ENCODE results near the gene CRTC3.
"Not testable (repeated sequence)": the region's sequence is repeated elsewhere in the genome, so short reads cannot be mapped to it uniquely, and the experiment has no call there.

Gene CRTC3, protein sequence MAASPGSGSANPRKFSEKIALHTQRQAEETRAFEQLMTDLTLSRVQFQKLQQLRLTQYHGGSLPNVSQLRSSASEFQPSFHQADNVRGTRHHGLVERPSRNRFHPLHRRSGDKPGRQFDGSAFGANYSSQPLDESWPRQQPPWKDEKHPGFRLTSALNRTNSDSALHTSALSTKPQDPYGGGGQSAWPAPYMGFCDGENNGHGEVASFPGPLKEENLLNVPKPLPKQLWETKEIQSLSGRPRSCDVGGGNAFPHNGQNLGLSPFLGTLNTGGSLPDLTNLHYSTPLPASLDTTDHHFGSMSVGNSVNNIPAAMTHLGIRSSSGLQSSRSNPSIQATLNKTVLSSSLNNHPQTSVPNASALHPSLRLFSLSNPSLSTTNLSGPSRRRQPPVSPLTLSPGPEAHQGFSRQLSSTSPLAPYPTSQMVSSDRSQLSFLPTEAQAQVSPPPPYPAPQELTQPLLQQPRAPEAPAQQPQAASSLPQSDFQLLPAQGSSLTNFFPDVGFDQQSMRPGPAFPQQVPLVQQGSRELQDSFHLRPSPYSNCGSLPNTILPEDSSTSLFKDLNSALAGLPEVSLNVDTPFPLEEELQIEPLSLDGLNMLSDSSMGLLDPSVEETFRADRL

DNA sequence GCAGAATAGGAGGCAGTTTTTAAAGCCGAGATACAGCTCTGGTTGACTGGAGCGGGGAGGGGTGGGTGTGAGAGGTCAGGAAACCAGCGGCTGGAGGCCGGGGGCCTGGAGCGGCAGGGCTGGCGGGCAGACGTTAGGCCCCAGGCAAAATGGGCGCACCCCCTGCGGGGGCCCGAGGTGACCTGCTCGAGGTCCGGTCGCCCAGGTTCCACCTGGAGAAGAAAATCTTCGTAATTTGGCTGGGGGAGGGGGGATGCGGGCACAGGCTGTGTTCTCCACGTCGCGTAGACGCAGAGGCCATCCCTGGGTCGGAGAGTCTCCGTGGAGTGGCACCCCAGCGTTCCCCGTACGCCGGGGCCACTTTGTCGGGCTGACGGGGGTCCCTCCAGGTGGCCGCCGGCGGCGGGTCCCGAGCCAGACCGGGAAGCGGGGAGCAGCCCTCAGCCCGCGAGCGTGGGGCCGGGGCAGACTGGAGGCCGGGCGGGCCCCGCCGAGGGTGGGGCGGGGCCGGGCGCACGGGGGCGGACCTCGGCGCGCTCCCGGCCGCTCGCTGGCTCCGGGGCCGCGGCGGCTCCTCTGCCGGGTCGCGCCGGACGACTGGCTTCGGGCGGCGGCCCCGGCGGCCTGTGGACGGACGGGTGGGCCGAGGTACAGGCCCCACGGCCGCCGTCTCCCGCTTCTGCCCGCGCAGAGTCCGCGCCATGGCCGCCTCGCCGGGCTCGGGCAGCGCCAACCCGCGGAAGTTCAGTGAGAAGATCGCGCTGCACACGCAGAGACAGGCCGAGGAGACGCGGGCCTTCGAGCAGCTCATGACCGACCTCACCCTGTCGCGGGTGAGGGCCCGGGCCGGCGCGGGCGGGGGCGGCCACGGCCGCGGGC lies at the start of gene CRTC3:
TSS of gene CRTC3 (plus strand) at position 553 of the 879 bp plus-strand sequence. CDS start at position 702, 149 bp downstream.
- no peak for DNase-seq (ENCODE audit: low read depth)

DNA sequence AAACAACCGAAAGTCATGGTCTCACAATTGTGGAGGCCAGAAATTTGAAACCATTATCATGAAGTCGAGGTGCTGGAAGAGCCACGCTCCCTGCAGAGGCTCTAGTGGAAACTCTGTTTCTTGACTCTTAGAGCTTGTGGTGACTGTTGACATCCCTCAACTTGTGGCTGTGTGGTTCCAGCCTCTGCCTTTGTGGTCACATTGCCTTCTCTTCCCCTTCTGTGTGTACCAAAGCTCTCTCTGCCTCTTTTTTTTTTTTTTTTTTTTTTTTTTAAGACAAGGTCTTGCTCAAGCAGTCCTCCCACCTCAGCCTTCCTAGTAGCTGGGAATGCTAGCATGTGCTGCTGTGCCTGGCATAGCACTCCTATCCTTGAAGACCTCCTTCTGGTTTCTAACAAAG lies 48.7 kb upstream of the CRTC3 start:
- no peak for DNase-seq (ENCODE audit: low read depth)

DNA sequence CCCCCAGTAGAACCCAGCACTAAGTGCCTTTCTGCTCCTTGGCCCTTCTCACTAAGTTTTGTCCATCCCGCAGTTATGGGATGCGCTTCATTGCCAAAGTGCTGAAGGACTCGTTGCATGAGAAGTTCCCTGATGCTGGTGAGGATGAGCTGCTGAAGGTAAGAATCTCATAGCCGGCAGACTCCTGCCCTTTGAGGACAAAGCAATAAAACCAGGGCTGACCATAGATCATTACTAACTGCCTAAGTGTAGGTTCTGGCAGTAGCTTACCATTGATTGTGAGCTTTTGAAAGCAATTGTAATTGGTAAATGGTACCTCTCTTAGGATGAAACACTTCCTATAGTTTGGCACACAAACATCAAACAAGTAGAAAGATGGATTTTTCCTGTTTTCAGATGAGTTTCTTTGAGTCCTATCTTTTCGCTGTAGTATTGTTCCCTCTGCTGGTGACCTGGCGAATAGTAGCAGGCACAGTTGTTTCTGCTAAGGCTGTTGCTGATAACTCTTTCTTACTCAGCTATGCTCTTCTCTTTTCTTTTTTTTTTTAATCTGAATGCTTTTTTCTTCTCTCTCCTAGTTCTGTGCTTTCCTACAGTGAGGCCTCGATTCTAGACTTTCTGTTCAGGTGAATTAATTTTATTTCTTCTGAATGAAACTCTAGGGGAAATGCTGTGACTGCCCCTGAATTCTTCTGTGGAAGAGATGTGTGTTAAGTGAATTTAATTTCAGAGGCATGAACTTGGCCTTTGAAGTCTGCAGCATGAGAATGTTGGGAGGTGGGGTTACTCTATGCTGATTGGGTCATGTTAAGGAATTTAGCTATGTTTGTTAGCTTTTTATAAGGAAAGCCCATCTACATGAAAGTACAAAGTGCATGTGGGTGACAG lies 47.4 kb upstream of the CRTC3 start:
- no peak for DNase-seq (ENCODE audit: low read depth)

DNA sequence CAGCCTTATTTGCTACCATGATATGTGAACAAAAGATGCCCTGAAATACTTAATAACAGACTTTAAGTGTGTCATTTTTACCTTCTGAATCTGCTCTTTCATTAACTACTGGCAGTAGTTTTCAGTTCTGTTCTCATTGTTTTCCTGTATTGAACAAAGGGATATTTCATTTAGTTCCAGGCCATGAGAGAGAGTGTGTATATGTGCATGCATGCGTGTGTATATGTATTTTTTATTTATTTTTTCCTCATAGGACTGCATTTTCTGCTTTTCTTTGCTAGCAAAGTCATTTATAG lies 46.8 kb upstream of the CRTC3 start:
- no peak for DNase-seq (ENCODE audit: low read depth)

DNA sequence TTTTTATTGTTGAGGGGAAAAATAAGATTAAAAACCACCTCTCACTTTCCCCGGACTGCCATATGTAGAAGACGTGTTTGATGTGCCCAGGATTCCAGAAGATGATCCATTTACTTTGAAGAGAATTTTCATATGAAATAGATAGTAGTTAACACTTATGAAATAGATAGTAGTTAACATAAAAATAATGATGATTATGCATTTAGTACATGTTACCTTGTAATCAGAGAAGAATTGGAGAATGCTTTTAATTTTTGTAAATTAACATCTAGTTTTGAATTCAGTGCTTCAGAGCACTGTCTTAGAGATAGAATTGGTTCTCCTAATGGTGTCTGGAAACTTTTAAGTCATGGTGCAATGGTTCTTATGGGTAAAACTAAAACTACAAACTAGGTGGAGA lies 46.1 kb upstream of the CRTC3 start:
- DNase-seq (ENCODE audit: low read depth): no peak

DNA sequence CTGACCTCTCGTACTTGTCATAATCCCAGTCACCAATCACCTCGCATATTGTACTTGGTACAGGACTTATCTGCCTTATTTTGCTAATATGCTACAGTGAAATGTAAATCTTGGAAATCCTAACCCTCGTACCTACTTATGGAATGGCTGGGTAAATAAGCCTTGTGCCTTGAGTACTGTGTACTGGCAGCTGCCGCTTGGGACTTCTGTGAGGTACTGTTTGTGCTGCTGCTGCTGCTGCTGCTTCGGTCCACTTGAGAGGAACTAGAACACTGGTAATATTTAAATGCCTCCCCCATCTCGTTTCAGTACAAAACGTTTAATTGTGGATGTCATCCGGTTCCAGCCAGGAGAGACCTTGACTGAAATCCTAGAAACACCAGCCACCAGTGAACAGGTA lies 42.5 kb upstream of the CRTC3 start:
- DNase-seq (ENCODE audit: low read depth): no peak

DNA sequence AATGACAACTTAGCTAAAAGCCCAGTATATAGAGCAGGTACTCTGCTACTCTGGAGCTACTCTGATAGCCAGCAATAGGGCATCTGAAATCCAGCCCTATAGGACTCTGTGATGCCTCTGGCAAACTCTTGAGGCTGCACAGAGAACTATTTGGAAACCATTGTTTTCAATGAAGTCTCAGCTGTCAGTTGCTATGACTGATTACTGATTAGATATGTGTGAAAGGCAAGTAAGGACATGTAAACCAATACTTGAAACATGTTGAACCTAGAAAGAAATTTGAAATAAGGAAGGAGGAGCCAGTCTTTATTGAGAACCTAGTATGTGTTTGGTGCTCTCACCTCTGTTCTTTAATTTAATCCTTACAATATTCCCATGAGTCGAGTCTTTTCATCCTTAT lies 40.2 kb upstream of the CRTC3 start:
- no peak for DNase-seq (ENCODE audit: low read depth)

DNA sequence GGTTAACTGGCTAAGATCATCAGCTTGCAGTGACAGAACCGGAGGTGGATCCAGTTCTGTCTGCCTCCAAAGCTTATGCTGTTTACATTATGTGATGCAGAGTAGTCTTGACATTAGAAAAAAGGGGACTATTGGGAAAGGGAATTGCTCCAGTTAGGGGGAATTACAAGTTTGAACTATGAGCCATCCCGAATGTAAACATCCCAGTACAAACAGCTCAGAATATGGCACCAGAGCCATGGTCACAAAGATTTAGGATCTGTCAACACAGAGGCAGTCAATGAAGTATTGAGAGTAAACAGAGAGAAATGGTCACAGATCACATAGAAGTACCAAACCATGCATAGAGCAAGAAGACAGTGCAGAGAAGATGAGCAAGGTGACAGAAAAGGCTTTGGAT lies 39.8 kb upstream of the CRTC3 start:
- no peak for DNase-seq (ENCODE audit: low read depth)

DNA sequence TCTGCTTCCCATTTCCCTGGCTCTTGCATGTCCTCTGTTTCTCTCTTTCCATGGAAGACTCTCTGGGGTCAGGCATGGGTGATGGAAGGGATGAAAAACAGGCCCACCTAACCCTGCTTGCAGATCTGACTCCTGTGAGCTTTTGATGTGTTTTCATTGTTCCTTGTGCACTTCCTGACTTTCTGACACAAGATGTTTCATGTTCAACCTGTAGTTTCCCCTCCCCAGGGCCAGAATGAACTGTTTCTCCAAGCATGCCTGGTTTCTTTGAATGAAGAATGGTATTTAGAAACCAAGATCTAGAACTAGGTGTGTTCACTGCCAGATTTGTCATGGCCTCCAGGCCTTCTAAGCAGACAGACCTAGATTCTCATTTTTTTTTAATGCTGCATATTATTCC lies 36.1 kb upstream of the CRTC3 start:
- no peak for DNase-seq (ENCODE audit: low read depth)

DNA sequence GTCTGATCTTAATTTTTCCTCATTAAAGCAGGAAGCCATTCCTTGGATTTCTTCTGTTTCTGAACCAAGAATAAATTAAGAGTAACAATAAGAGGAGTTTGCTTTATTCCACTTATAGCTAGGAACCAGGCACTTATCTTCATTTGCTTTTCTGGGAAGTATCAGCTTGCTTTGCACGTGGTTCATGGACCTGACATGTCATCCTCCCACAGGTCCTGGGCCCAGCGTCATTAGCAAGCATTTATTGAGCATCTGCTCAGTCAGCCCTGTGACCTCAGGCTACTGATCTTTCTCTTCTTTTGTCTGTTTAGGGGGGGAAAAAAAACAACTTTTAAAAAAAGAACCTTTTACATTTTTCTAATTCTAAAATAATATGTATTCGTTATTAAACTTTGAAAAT lies 34.7 kb upstream of the CRTC3 start:
- no peak for DNase-seq (ENCODE audit: low read depth)

DNA sequence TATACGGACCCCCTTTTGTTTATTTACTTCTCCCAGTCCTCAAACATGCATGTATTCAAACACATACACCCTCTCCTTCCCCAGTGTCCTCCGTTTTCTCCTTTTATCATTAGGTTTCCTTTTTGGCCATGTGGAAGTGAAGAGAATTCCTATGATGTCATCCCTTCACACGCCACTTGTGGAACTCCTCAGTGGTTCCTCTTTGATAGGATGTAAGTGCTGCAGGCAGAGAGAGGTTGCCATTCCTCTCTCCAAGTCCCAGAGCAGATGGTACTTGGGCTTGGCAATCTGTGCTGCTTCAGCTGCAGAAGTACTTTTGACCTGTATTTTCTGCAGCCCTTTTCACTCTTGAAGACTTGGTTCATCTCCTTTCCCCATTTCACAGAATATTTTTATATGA lies 32.9 kb upstream of the CRTC3 start:
- DNase-seq (ENCODE audit: low read depth): no peak

DNA sequence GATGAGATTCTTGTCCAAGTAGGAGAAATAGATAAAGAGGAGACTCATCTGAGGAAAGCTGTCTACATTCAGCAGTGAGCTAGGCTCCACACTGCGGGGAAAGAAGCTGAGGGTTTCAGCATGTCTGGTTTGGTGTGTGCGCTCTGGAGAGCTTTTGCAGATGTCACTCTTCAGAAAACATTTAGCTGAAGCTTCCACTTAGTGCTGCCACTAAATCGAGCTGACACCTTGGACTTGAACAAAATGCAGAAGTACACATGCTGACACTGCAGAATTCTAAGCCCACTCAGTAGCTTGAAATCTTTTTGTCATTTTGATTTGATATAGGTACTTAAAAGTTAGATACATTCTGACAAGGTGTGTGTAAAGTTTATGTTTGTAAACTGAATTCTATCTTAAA lies 32.3 kb upstream of the CRTC3 start:
- no peak for DNase-seq (ENCODE audit: low read depth)

DNA sequence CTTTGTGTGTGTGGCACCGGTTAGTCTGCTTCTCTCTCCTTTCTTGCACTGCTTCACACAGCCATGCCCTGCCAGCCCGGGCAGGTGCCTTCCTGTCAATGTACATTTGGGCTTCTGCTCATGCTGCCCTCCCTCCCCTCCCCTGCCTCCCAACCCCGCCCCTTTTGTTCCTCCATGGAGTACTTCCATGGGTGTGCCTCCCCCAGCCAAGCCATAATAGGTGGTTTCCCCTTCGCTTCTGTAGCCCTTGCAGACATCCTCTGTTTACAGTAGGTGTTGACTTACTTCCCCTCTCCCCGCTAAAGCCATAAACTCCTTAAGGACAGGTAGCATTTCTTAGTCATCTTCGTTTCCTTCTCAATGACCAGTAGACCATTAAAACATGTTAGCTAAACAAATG lies 31.8 kb upstream of the CRTC3 start:
- DNase-seq (ENCODE audit: low read depth): no peak

DNA sequence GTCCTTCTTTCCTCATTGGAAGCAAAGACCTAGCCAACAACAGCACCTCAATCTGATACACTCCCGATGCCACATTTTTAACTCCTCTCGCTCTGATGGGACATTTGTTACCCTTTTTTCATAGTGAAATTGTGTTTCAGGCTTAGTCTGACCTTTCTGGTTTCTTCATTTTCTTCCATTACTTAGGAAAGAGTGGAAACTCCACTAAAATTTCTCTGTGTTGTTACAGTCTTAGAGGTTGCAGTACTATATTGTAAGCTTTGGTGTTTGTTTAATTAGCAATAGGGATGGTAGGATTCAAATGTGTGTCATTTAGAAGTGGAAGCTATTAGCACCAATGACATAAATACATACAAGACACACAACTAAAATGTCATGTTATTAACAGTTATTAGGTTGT lies 29.6 kb upstream of the CRTC3 start:
- DNase-seq (ENCODE audit: low read depth): no peak

DNA sequence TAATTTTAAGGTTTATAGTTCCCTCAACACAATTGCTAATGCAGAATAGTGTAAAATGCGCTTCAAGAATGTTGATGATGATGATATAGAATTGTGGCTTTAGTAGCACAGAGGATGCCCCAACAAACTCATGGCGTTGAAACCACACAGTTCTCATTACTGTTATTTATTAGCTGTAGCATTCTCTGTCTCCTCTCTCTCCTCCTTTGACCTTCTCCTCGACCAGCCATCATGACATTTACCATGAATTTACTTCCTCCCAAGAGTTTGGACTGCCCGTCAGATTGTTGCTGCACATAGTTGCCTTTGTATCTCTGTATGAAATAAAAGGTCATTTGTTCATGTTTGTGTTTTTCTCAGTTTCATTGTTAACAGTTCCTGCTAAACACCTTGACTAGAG lies 27.8 kb upstream of the CRTC3 start:
- DNase-seq (ENCODE audit: low read depth): no peak

DNA sequence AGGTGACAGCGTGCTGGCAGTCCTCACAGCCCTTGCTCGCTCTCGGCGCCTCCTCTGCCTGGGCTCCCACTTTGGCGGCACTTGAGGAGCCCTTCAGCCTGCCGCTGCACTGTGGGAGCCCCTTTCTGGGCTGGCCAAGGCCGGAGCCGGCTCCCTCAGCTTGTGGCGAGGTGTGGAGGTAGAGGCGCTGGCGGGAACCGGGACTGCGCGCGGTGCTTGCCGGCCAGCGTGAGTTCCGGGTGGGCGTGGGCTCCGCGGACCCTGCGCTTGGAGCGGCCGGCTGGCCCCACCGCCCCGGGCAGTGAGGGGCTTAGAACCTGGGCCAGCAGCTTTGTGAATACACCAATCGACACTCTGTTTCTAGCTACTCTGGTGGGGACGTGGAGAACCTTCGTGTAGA lies 18.9 kb upstream of the CRTC3 start:
- not testable (repeated sequence) for DNase-seq (ENCODE audit: low read depth)

DNA sequence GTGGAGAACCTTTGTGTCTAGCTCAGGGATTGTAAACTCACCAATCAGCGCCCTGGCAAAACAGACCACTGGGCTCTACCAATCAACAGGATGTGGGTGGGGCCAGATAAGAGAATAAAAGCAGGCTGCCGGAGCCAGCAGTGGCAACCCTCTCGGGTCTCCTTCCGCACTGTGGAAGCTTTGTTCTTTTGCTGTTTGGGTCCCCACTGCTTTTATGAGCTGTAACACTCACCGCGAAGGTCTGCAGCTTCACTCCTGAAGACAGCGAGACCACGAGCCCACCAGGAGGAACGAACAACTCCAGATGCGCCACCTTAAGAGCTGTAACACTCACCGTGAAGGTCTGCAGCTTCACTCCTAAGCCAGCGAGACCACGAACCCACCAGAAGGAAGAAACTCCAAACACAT lies 18.5 kb upstream of the CRTC3 start:
- DNase-seq (ENCODE audit: low read depth): not testable (repeated sequence)

DNA sequence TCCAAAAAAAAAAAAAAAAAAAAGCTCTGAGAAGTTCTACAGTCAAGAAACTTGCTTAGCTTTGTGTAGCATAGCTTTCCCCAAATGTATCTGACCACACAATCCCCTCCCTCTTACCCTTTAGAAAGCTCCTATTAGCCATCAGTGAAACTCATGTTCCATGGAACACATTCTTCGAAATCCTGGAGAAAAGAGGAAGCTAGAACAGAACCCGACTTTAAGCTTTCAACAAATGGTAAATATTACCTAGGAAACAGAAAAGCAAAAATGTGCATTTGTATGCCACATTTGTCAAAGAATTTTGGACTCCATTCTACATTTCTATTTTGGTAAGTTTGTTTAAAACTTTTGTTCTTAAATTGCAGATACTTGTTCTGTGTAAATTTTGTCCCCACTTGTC lies 17.4 kb upstream of the CRTC3 start:
- DNase-seq (ENCODE audit: low read depth): no peak

DNA sequence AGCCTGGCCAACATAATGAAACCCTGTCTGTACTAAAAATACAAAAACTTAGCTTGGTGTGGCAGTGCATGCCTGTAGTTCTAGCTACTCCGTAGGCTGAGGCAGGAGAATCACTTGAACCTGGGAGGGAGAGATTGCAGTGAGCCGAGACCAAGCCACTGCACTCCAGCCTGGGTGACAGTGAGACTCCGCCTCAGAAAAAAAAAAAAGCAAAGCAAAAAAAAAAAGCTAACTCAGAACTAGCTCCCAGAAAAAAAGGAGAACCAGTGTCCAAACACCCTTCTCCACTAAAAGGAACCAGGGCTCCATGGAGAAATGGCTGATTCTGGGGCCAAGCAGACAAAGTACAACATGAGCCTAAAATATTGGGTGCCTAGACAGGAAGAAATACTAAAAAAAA lies 16.7 kb upstream of the CRTC3 start:
- DNase-seq (ENCODE audit: low read depth): no peak

DNA sequence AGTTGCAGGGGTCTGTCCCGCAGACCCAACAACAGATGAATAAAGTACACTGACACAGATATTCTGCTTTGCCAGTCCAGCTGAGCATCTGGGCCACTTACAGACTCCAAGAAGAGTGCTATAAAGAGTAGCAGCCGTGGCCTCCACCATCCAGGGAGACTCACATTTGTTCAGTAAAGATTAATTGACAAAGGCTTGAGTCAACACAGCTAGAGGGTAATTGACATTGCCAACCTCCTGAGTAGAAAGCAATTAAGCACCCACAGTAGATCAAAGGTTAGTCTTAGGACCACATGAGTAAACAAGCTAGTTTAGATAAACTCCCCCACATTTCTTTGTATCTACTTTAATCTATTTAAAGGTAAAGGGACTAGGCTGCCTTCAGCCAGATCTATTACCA lies 16.3 kb upstream of the CRTC3 start:
- DNase-seq (ENCODE audit: low read depth): no peak

DNA sequence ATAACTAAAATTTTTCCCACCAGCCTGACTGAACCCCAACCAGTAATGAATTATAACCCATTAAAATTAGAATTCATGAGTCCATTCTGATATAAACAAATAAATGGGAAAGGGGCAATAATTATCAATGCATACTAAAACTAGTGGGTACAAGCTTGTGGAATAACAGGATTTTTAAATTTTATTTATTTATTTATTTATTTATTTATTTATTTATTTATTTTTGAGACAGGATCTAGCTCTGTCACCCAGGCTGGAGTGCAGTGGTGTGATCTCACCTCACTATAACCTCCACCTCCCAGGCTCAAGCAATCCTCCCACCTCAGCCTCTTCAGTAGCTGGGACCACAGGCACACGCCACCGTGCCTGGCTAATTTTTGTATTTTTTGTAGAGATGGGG lies 15.8 kb upstream of the CRTC3 start:
- not testable (repeated sequence) for DNase-seq (ENCODE audit: low read depth)

DNA sequence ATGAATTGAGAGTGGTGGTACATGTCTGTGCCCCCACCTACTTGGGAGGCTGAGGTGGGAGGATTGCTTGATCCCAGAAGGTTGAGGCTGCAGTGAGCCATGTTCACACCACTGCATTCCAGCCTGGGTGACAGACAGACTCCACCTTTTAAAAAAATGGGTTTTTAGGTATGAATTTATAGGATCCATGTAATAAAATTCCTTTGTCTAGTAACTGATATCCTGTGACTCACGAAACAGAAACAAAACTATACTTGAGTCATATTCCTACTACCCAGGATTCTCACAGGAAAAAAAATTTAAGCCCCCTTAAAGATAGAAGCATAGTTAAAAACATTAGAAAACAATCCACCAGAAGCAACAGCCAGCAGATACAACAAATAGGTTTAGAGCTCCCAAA lies 10.0 kb upstream of the CRTC3 start:
- no peak for DNase-seq (ENCODE audit: low read depth)

Measured in GM04503 (cell line).